Gastrocnemius medialis (tissue), 4 donors: ENCODE results near the gene GCGR. TPM values are rescaled to one million over a fixed set of nuclear protein-coding genes. Genes with fewer than 3 reads are reported as not detected.

Source experiments
- ATAC-seq, 2 donors: fragments of 150-250 bp; one replicate each; pipeline ENCODE4 v1.9.1; 2016
- DNase-seq, 2 donors: peaks; one replicate each; pipeline ENCODE4 v3.0.0-alpha.2; 2019
- H3K27ac ChIP-seq, 4 donors: fragments of 200-600 bp; sonication (generic); 1 replicate in 1 of 4; 2 replicates in 3 of 4; pipeline ENCODE4 v1.5.1; 2016 to 2018; ENCODE audit warnings: mild to moderate bottlenecking in 2 of 4, moderate library complexity in 1 of 4
- H3K27me3 ChIP-seq, 3 donors: fragments of 200-600 bp; sonication (generic) in 2 of 3; 1 replicate in 1 of 3; 2 replicates in 2 of 3; pipeline versions ENCODE4 v1.5.1 to v1.6.0; 2016 to 2019; ENCODE audit warnings: mild to moderate bottlenecking in 1 of 3, moderate library complexity in 1 of 3
- H3K36me3 ChIP-seq, 2 donors: fragments of 200-600 bp; sonication (generic) in 1 of 2; one replicate each; pipeline ENCODE4 v1.5.1; 2017 to 2018
- H3K4me1 ChIP-seq, 2 donors: fragments of 200-600 bp; sonication (generic) in 1 of 2; one replicate each; pipeline ENCODE4 v1.5.1; 2016 to 2017; ENCODE audit warnings: mild to moderate bottlenecking in 2 of 2
- H3K4me3 ChIP-seq, 4 donors: fragments of 200-600 bp; sonication (generic) in 3 of 4; 1 replicate in 1 of 4; 2 replicates in 3 of 4; pipeline ENCODE4 v1.5.1; 2016 to 2019; ENCODE audit warnings: mild to moderate bottlenecking in 2 of 4
- H3K9me3 ChIP-seq, 3 donors: fragments of 200-600 bp; sonication (generic) in 2 of 3; 1 replicate in 1 of 3; 2 replicates in 2 of 3; pipeline ENCODE4 v1.5.1; 2016 to 2019
- CTCF ChIP-seq, 5 experiments: fragments of 450-650 bp in 3 of 5; fragments of 200-600 bp in 2 of 5; sonication (generic) in 2 of 5; IDR thresholded peaks in 4 of 5; conservative IDR thresholded peaks in 1 of 5; 1 replicate in 4 of 5; 2 replicates in 1 of 5; pipeline ENCODE4 v1.5.1; 2016 to 2019; ENCODE audit warnings: antibody characterized with exemption in 5 of 5, mild to moderate bottlenecking in 3 of 5, moderate library complexity in 3 of 5
- POLR2A ChIP-seq, 2 donors: fragments of 450-650 bp; IDR thresholded peaks; one replicate each; pipeline ENCODE4 v1.6.1; 2017; ENCODE audit warnings: antibody characterized with exemption in 2 of 2, mild to moderate bottlenecking in 2 of 2, moderate library complexity in 2 of 2
- in situ Hi-C, 4 donors: fragments of 200-750 bp; cut with MboI; loops; one replicate each; pipeline versions ENCODE4 v1.15.0 to v1.8.0; 2017; ENCODE audit warnings: low sequenced_read_pairs in 4 of 4
- intact Hi-C: fragments of 100-400 bp; cut with DNase I; formaldehyde crosslinking; loops from one replicate; pipeline ENCODE4 v1.15.1; 2023; ENCODE audit warnings: low total_unique reads
- total RNA-seq, 4 donors: library from RNA; depleted of rRNA; stranded (reverse); fragments of >200 nt; gene quantifications; one replicate each; pipeline versions ENCODE4 v1.1.0 to v1.2.3, GENCODE V29; 2016

GCGR gene
- total RNA-seq, 4 donors from 2014 or later = 0.29 TPM; not detected in 3

GRCh38 chr17:81828656-81829055 is 24.7 kb downstream of the GCGR start:
- no peaks in the 10 kb centered on the region for H3K36me3 ChIP-seq
- H3K27me3 ChIP-seq = no peaks in the 10 kb centered on the region
- intact Hi-C loops = no loop called here
- H3K27ac ChIP-seq = peak overlapping the region; percentile 90 to 100 (median 96)
- in situ Hi-C loops = no loop called here
- no peaks in the 10 kb centered on the region for H3K9me3 ChIP-seq
- ATAC-seq (no peak), DNase-seq (no peak)
- H3K4me3 ChIP-seq = no peak overlapping the region
- TF ChIP-seq CTCF (IDR thresholded peaks at IDR 0.05 in 4 of 5, conservative IDR thresholded peaks at IDR 0.05 in 1 of 5) = no peak
- TF ChIP-seq POLR2A (IDR thresholded peaks at IDR 0.05) = no peak
- H3K4me1 ChIP-seq = peaks cover 3 to 15% of the 10 kb centered on the region in 2 donors

- Histone ChIP-seq H3K9me3 (no peaks in the 10 kb centered on the region), H3K36me3 (no peaks in the 10 kb centered on the region), H3K4me3 (no peak overlapping the region), H3K27ac (peak overlapping the region; percentile 90 to 100 (median 96)), H3K27me3 (no peaks in the 10 kb centered on the region), H3K4me1 (peaks cover 6 to 20% of the 10 kb centered on the region in 2 donors)
- ATAC-seq (peak in 1 of 2 donors; percentile 8), DNase-seq (peak in 1 of 2 donors; percentile 62)
- in situ Hi-C loops = no loop called here
- TF ChIP-seq POLR2A (IDR thresholded peaks at IDR 0.05) = peak in 1 of 2 donors; percentile 19
- no peak for TF ChIP-seq CTCF (IDR thresholded peaks at IDR 0.05 in 4 of 5, conservative IDR thresholded peaks at IDR 0.05 in 1 of 5)
- intact Hi-C loops = loop anchor here (5.0 kb wide), 1 partner anchor 82 kb away; the partner anchor contains the start of gene PCYT2
These were observed 25.9 kb downstream of the GCGR start for GRCh38 chr17:81829858-81830257.

GRCh38 chr17:81831563-81831956 is 27.6 kb downstream of the GCGR start:
- DNase-seq (no peak), ATAC-seq (no peak)
- TF ChIP-seq POLR2A (IDR thresholded peaks at IDR 0.05) (no peak), CTCF (IDR thresholded peaks at IDR 0.05 in 4 of 5, conservative IDR thresholded peaks at IDR 0.05 in 1 of 5) (no peak)
- in situ Hi-C loops (no loop called here), intact Hi-C loops (loop anchor here (5.0 kb wide), 1 partner anchor 81 kb away; the partner anchor contains the start of gene PCYT2)
- Histone ChIP-seq H3K27ac (peak overlapping the region; percentile 90 to 100 (median 96)), H3K4me3 (peak overlapping the region in 3 of 4 donors; percentile 72 to 95 (median 82)), H3K4me1 (peaks cover 18 to 21% of the 10 kb centered on the region in 2 donors), H3K36me3 (no peaks in the 10 kb centered on the region), H3K9me3 (no peaks in the 10 kb centered on the region), H3K27me3 (no peaks in the 10 kb centered on the region)

GRCh38 chr17:81831957-81832607 is 28.1 kb downstream of the GCGR start:
- Histone ChIP-seq H3K9me3 (no peaks in the 10 kb centered on the region), H3K27ac (peak overlapping the region; percentile 90 to 100 (median 96)), H3K36me3 (no peaks in the 10 kb centered on the region), H3K4me3 (peak overlapping the region; percentile 53 to 95 (median 77)), H3K27me3 (no peaks in the 10 kb centered on the region), H3K4me1 (peaks cover 21 to 23% of the 10 kb centered on the region in 2 donors)
- intact Hi-C loops = loop anchor here (5.0 kb wide), 1 partner anchor 80 kb away; the partner anchor contains the start of gene PCYT2
- DNase-seq = peak; percentile 57 to 83
- in situ Hi-C loops = no loop called here
- TF ChIP-seq POLR2A (IDR thresholded peaks at IDR 0.05) = peak; percentile 44 to 62
- no peak for TF ChIP-seq CTCF (IDR thresholded peaks at IDR 0.05 in 4 of 5, conservative IDR thresholded peaks at IDR 0.05 in 1 of 5)
- ATAC-seq = peak; percentile 38 to 44
